ENCODE measurements around the gene GALNT14. TPM values are rescaled to one million over a fixed set of nuclear protein-coding genes. Genes with fewer than 3 reads are reported as not detected.

Gene GALNT14
- polyA plus RNA-seq, 12 donors: 2.1 to 5.2 (median 3.0) TPM; not detected in 2

Other genes starting within 250 kb of the GALNT14 start
- gene CAPN14, start 79.1 kb upstream of the GALNT14 start, polyA plus RNA-seq (ENCODE audit: insufficient read length in 12 of 12): under 1 TPM in 4 of 12 donors, not detected in 8; 0.04 to 0.14 (median 0.08) TPM
- 1 to 10 TPM in 11 of 12 donors, not detected in 1; 3.4 to 5.1 (median 4.2) TPM for gene EHD3, start 95.7 kb upstream of the GALNT14 start, polyA plus RNA-seq (ENCODE audit: insufficient read length in 12 of 12)

All from muscle of arm (tissue), 12 donors.